ENCODE measurements around the gene DMPK.
"Not testable (repeated sequence)": the region's sequence is repeated elsewhere in the genome, so short reads cannot be mapped to it uniquely, and the experiment has no call there.

The DMPK gene

DNA sequence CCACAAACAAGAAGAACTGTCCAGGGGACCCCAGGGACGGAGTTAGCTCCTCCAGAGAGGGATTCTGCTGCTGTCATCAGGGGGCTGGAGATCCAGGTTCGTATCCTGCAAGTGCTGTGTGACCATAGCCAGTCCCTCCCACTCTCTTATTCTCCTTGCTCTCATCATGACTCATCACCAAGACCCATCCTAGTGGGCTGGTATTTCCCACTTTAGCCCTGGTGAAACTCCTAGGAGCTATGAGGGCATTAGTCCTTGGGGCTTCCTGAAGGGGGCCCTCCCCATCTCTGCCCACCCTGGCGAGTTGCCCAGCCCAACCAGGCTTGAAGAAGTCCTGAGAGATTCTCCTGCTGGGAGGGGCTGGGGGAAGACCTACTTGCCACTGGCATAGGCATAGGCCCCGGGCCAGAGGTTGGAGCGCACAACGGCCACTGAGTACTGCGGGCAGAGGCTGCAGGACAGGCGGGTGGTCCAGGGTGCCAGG is 17.8 kb upstream of the DMPK start:
- no peaks in the 10 kb centered on the region for H3K9me3 ChIP-seq (ENCODE audit: control insufficient read depth in 2 of 2, low read length in 2 of 2)
- no peak overlapping the region for H3K4me3 ChIP-seq (ENCODE audit: low read length in 2 of 2)
- peaks cover 0 to 2% of the 10 kb centered on the region in 2 donors for H3K4me1 ChIP-seq (ENCODE audit: control insufficient read depth in 2 of 2, insufficient read depth in 2 of 2, low read length in 2 of 2)
- no peaks in the 10 kb centered on the region for H3K36me3 ChIP-seq (ENCODE audit: control insufficient read depth in 2 of 2, insufficient read depth in 2 of 2, low read length in 2 of 2)
- no peak overlapping the region for H3K9ac ChIP-seq (ENCODE audit: low read depth in 1 of 2, low read length in 2 of 2)
- no peaks in the 10 kb centered on the region for H3K27me3 ChIP-seq (ENCODE audit: control insufficient read depth in 2 of 2, insufficient read depth in 2 of 2, low read length in 2 of 2)
- H3K27ac ChIP-seq (ENCODE audit: low read depth in 2 of 2, low read length in 2 of 2), result no peak overlapping the region

DNA sequence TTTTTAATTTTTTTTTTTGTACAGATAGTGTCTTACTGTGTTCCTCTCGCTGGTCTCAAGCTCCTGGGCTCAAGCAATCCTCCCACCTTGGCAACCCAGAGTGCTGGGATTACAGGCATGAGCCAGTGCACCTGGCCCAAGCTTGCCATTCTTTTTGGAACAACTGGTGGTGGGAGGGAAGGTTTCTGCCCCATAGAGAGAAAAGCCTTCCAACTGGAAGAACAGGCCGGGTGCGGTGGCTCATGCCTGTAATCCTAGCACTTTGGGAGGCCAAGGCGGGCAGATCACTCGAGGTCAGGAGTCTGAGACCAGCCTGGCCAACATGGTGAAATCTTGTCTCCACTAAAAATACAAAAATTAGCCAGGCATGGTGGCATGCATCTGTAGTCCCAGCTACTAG is 17.3 kb upstream of the DMPK start:
- not testable (repeated sequence) for H3K9ac ChIP-seq (ENCODE audit: low read depth in 1 of 2, low read length in 2 of 2); H3K9me3 ChIP-seq (ENCODE audit: control insufficient read depth in 2 of 2, low read length in 2 of 2); H3K36me3 ChIP-seq (ENCODE audit: control insufficient read depth in 2 of 2, insufficient read depth in 2 of 2, low read length in 2 of 2); H3K4me3 ChIP-seq (ENCODE audit: low read length in 2 of 2); H3K27ac ChIP-seq (ENCODE audit: low read depth in 2 of 2, low read length in 2 of 2); H3K27me3 ChIP-seq (ENCODE audit: control insufficient read depth in 2 of 2, insufficient read depth in 2 of 2, low read length in 2 of 2); H3K4me1 ChIP-seq (ENCODE audit: control insufficient read depth in 2 of 2, insufficient read depth in 2 of 2, low read length in 2 of 2)

DNA sequence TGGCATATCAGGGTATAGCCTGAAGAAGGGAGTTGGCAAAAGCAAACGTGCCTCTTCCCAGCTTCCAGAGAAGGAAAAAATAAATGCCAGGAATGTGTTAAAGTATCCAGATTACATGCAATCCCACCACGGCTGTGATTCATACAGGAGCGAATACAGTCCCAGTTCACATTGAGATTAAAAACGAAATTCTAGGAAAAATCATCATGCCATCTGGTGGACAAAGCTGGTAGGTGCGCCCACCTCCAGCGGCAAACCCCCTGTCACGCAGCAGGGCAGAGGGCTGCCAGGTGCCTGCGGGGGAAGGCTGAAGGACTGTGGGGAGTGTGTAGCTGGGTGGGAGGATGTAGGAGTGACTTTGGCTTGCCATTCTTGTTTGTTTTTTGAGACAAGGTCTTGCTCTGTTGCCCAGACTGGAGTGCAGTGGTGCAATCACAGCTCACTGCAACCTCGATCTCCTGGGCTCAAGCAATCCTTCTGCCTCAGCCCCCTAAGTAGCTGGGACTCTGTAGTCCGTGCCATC is 16.8 kb upstream of the DMPK start:
- peaks cover 0 to 2% of the 10 kb centered on the region in 2 donors for H3K4me1 ChIP-seq (ENCODE audit: control insufficient read depth in 2 of 2, insufficient read depth in 2 of 2, low read length in 2 of 2)
- H3K27me3 ChIP-seq (ENCODE audit: control insufficient read depth in 2 of 2, insufficient read depth in 2 of 2, low read length in 2 of 2), result no peaks in the 10 kb centered on the region
- no peaks in the 10 kb centered on the region for H3K36me3 ChIP-seq (ENCODE audit: control insufficient read depth in 2 of 2, insufficient read depth in 2 of 2, low read length in 2 of 2)
- no peak overlapping the region for H3K9ac ChIP-seq (ENCODE audit: low read depth in 1 of 2, low read length in 2 of 2)
- H3K27ac ChIP-seq (ENCODE audit: low read depth in 2 of 2, low read length in 2 of 2), result no peak overlapping the region
- H3K4me3 ChIP-seq (ENCODE audit: low read length in 2 of 2), result no peak overlapping the region
- no peaks in the 10 kb centered on the region for H3K9me3 ChIP-seq (ENCODE audit: control insufficient read depth in 2 of 2, low read length in 2 of 2)

DNA sequence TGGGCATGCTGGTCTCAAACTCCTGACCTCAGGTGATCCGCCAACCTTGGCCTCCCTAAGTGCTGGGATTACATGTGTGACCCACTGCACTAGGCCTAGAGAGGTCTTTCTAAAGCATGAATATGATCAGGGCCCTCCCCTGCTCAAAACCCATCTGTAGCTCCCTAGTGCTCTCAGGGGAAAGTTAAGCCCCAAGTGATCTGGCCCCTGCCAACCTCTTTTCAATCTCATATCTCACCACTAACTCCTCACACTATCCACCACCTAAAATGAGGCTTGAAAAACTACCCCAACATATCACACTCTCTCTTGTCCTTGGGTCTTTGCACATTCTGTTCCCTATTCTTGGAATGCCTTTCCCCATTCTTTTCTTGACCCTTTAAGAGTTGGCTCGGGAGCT is 12.3 kb upstream of the DMPK start:
- Histone ChIP-seq H3K4me3 (ENCODE audit: low read length in 2 of 2) (no peak overlapping the region), H3K27me3 (ENCODE audit: control insufficient read depth in 2 of 2, insufficient read depth in 2 of 2, low read length in 2 of 2) (no peaks in the 10 kb centered on the region), H3K4me1 (ENCODE audit: control insufficient read depth in 2 of 2, insufficient read depth in 2 of 2, low read length in 2 of 2) (peaks cover 22% of the 10 kb centered on the region in 2 donors), H3K27ac (ENCODE audit: low read depth in 2 of 2, low read length in 2 of 2) (no peak overlapping the region), H3K36me3 (ENCODE audit: control insufficient read depth in 2 of 2, insufficient read depth in 2 of 2, low read length in 2 of 2) (no peaks in the 10 kb centered on the region), H3K9ac (ENCODE audit: low read depth in 1 of 2, low read length in 2 of 2) (no peak overlapping the region), H3K9me3 (ENCODE audit: control insufficient read depth in 2 of 2, low read length in 2 of 2) (no peaks in the 10 kb centered on the region)

DNA sequence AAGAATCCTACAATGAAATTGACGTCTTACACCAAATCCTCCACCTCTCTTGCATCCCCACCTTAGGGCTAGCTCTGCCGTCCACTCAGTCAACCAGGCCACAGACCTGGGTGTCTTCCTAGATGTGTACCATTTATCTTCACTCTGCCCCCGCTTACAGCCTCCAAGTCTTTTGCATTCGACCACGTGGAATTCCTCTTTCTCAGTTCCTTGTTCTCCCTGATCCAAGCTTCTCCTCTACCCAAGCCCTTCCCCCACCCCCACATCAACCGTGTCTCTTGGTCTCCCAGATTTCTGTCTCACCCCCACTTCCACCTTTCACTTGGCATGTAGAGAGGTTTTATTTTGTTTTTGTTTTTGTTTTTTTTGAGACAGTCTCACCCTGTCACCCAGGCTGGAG is 11.6 kb upstream of the DMPK start:
- Histone ChIP-seq H3K9me3 (ENCODE audit: control insufficient read depth in 2 of 2, low read length in 2 of 2) (no peaks in the 10 kb centered on the region), H3K27ac (ENCODE audit: low read depth in 2 of 2, low read length in 2 of 2) (no peak overlapping the region), H3K27me3 (ENCODE audit: control insufficient read depth in 2 of 2, insufficient read depth in 2 of 2, low read length in 2 of 2) (no peaks in the 10 kb centered on the region), H3K4me3 (ENCODE audit: low read length in 2 of 2) (no peak overlapping the region), H3K4me1 (ENCODE audit: control insufficient read depth in 2 of 2, insufficient read depth in 2 of 2, low read length in 2 of 2) (peaks cover 19 to 22% of the 10 kb centered on the region in 2 donors), H3K9ac (ENCODE audit: low read depth in 1 of 2, low read length in 2 of 2) (no peak overlapping the region), H3K36me3 (ENCODE audit: control insufficient read depth in 2 of 2, insufficient read depth in 2 of 2, low read length in 2 of 2) (peaks cover 2 to 7% of the 10 kb centered on the region in 2 donors)

DNA sequence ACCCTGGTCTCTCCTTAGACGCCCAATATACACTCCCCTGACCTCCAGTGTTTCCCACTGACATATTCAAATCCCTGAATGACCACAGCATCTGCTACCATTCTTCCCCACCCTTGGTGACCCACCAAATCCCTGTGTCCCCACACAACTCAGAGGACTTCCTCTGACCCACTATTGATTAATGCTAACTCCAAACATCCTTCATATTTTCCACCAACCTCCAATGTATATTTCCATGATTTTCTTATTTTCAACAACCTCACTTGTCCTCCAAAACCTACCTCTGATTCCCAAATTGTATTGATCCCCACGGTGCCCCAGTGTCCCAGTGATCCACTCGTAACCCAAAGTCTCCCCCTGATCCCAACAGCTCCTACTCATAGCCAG is 10.9 kb upstream of the DMPK start:
- no peaks in the 10 kb centered on the region for H3K27me3 ChIP-seq (ENCODE audit: control insufficient read depth in 2 of 2, insufficient read depth in 2 of 2, low read length in 2 of 2)
- peak overlapping the region in 1 of 2 donors; percentile 37 for H3K4me3 ChIP-seq (ENCODE audit: low read length in 2 of 2)
- no peak overlapping the region for H3K9ac ChIP-seq (ENCODE audit: low read depth in 1 of 2, low read length in 2 of 2)
- peak overlapping the region in 1 of 2 donors; percentile 0 for H3K27ac ChIP-seq (ENCODE audit: low read depth in 2 of 2, low read length in 2 of 2)
- H3K4me1 ChIP-seq (ENCODE audit: control insufficient read depth in 2 of 2, insufficient read depth in 2 of 2, low read length in 2 of 2), result peaks cover 19 to 22% of the 10 kb centered on the region in 2 donors
- no peaks in the 10 kb centered on the region for H3K9me3 ChIP-seq (ENCODE audit: control insufficient read depth in 2 of 2, low read length in 2 of 2)
- peaks cover 5 to 13% of the 10 kb centered on the region in 2 donors for H3K36me3 ChIP-seq (ENCODE audit: control insufficient read depth in 2 of 2, insufficient read depth in 2 of 2, low read length in 2 of 2)

DNA sequence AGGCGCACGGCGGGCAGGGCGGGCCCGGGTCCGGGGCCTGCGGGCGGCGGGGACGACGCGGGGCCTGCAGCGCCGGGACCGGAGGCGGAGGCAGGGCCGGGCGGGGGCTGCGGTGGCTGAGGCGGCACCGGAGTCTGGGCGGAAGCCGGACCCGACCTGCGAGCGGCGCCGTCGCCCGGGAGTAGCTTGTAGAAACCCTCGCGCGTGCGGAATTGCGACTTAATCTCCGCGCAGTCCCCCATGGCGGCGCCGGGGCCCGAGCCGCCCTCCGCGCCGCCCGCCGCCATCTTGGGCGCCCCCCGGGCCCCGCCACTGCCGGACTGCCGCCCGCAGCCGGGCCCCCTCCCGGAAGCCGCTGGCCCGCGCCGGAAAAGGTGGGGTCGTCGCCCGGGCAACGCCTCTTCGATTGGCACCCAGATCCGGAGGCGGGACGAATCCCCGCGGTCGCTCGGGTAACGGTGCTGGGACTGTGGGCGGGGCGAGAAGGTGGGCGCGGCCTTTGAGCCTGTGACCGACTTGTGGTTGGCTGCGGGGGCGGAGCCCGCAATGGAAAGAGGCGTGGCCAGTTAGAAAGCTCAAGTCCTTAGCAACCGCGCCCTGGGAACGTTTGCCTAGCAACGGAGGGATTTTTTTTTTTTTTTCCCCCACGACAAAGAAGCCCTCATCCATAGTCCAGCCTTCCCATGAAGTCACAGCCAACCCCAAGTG is 10.3 kb upstream of the DMPK start, which contains the start of gene DMWD:
Gene DMWD (minus strand): TSS at position 376 of the 708 bp plus-strand sequence. CDS start 89 bp downstream, at position 287.
- H3K4me3 ChIP-seq (ENCODE audit: low read length in 2 of 2), result peak within 1 kb of the TSS; percentile 76 to 83
- peaks cover 19 to 22% of the 10 kb centered on the region in 2 donors for H3K4me1 ChIP-seq (ENCODE audit: control insufficient read depth in 2 of 2, insufficient read depth in 2 of 2, low read length in 2 of 2)
- H3K27ac ChIP-seq (ENCODE audit: low read depth in 2 of 2, low read length in 2 of 2), result peak within 1 kb of the TSS in 1 of 2 donors; percentile 0
- H3K27me3 ChIP-seq (ENCODE audit: control insufficient read depth in 2 of 2, insufficient read depth in 2 of 2, low read length in 2 of 2), result no peaks in the 10 kb centered on the region
- peaks cover 7 to 16% of the 10 kb centered on the region in 2 donors for H3K36me3 ChIP-seq (ENCODE audit: control insufficient read depth in 2 of 2, insufficient read depth in 2 of 2, low read length in 2 of 2)
- H3K9me3 ChIP-seq (ENCODE audit: control insufficient read depth in 2 of 2, low read length in 2 of 2), result no peaks in the 10 kb centered on the region
- H3K9ac ChIP-seq (ENCODE audit: low read depth in 1 of 2, low read length in 2 of 2), result peak within 1 kb of the TSS; percentile 65 to 75

DNA sequence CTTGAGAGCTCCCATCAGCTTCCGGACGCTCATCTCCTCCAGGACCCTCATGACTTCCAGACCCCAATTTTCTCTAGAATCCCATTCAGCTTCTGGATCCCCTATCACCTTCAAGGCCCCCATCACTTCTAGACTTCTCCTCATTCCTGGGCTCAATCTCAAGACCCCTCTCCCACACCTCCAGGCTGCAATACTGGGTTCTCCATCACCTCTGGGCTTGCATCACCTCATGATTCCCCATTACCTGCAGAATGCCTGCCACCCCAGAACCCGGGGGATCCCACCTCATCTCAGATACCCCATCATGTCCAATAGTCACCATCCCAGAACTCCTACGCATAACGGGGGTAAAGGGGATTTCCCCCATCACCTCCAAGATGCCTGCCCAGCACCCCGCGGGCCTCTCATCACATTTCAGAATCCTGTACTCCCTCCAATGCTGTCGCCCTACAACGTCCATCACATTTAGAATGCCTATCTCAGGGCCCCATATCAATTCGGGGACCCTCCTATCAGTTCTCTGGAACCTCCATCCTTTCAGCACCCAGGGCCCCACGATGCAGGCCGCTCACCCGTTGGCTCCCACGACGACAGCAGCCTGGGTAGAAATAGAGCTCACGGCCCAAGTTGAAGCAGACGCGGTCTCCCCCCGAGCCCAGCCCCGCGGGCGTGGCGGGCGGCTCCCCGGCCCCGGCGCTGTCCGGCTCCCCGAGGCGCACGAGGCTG is 9.6 kb upstream of the DMPK start:
- Histone ChIP-seq H3K27me3 (ENCODE audit: control insufficient read depth in 2 of 2, insufficient read depth in 2 of 2, low read length in 2 of 2) (no peaks in the 10 kb centered on the region), H3K36me3 (ENCODE audit: control insufficient read depth in 2 of 2, insufficient read depth in 2 of 2, low read length in 2 of 2) (peaks cover 11 to 21% of the 10 kb centered on the region in 2 donors), H3K27ac (ENCODE audit: low read depth in 2 of 2, low read length in 2 of 2) (no peak overlapping the region), H3K9me3 (ENCODE audit: control insufficient read depth in 2 of 2, low read length in 2 of 2) (no peaks in the 10 kb centered on the region), H3K4me3 (ENCODE audit: low read length in 2 of 2) (peak overlapping the region; percentile 76 to 83), H3K9ac (ENCODE audit: low read depth in 1 of 2, low read length in 2 of 2) (peak overlapping the region; percentile 65 to 75), H3K4me1 (ENCODE audit: control insufficient read depth in 2 of 2, insufficient read depth in 2 of 2, low read length in 2 of 2) (peaks cover 19 to 22% of the 10 kb centered on the region in 2 donors)

DNA sequence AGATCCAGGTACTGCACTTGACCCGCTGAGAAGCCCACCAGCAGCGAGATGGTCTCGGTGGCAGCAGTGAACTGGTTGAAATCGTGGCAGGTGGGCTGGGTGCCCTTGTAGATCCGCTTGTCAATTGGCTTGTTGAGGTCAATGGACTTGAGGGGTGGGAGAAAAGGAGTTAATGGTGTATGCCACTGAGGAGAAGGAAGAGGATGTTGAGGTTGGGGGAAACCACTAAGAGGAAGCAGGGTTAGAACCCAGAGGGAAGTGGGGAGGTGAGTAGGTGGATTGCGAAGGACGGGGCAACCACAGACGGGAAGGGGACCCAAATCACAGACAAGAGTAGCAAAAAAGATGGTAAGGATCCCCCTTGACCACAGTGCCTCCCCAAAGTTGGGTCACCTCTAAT is 8.7 kb upstream of the DMPK start:
- H3K4me3 ChIP-seq (ENCODE audit: low read length in 2 of 2), result no peak overlapping the region
- no peak overlapping the region for H3K27ac ChIP-seq (ENCODE audit: low read depth in 2 of 2, low read length in 2 of 2)
- H3K4me1 ChIP-seq (ENCODE audit: control insufficient read depth in 2 of 2, insufficient read depth in 2 of 2, low read length in 2 of 2), result peaks cover 19 to 22% of the 10 kb centered on the region in 2 donors

More for the DNA sequence above, 8.7 kb upstream of the DMPK start:
- Histone ChIP-seq H3K27me3 (ENCODE audit: control insufficient read depth in 2 of 2, insufficient read depth in 2 of 2, low read length in 2 of 2) (no peaks in the 10 kb centered on the region), H3K9ac (ENCODE audit: low read depth in 1 of 2, low read length in 2 of 2) (peak overlapping the region in 1 of 2 donors; percentile 44), H3K9me3 (ENCODE audit: control insufficient read depth in 2 of 2, low read length in 2 of 2) (no peaks in the 10 kb centered on the region), H3K36me3 (ENCODE audit: control insufficient read depth in 2 of 2, insufficient read depth in 2 of 2, low read length in 2 of 2) (peaks cover 21 to 24% of the 10 kb centered on the region in 2 donors)

All from mucosa of rectum (tissue), 2 donors.